ENCODE data around the gene ADAMTS2. TPM values are rescaled to one million over a fixed set of nuclear protein-coding genes. Genes with fewer than 3 reads are reported as not detected.

The ADAMTS2 gene
- total and polyA plus RNA-seq, 2 of the 8 experiments (the other 6 are each of a cell fraction or from before 2014, with no cell fraction given) = 6.6 to 7.3 TPM

- no peak overlapping the region for H3K4me2 ChIP-seq (ENCODE audit: insufficient read depth in 1 of 2, low read depth in 2 of 2, low read length in 2 of 2)
- no peak overlapping the region for H2BK15ac ChIP-seq (ENCODE audit: low read length)
- H4K20me1 ChIP-seq (replicated peaks in 1 of 2; ENCODE audit: control insufficient read depth in 1 of 2, insufficient read depth in 2 of 2, low read length in 2 of 2) = no peaks in the 10 kb centered on the region
- no peaks in the 10 kb centered on the region for H3K79me2 ChIP-seq (ENCODE audit: control insufficient read depth in 1 of 2, insufficient read depth in 2 of 2, low read length in 2 of 2)
- no peak for DNase-seq (ENCODE audit: low read depth in 1 of 2, low spot score in 2 of 2)
- no peak overlapping the region for H3K56ac ChIP-seq (replicated peaks; ENCODE audit: insufficient read length, low read depth, low read length)
- peak overlapping the region; percentile 57; the same call in 1 of the 2 replicates for H4K8ac ChIP-seq (ENCODE audit: extremely low read depth, insufficient read depth, low read length)
- no peak for FAIRE-seq
- H2BK5ac ChIP-seq (ENCODE audit: low read depth, low read length) = no peak overlapping the region
- peaks cover 0 to 4% (median 2%) of the 10 kb centered on the region in 4 experiments; a peak in 3 of 7 replicates for H3K4me1 ChIP-seq (replicated peaks in 1 of 4; ENCODE audit: control insufficient read depth in 3 of 4, insufficient read depth in 4 of 4, low read length in 3 of 4)
- H4K91ac ChIP-seq (replicated peaks; ENCODE audit: insufficient read length, low read length) = no peak overlapping the region
- no peaks in the 10 kb centered on the region for H3K36me3 ChIP-seq (ENCODE audit: control insufficient read depth in 2 of 4, insufficient read depth in 4 of 4, low read length in 3 of 4)
- H3K27me3 ChIP-seq (replicated peaks in 1 of 4; ENCODE audit: control insufficient read depth in 3 of 4, extremely low read depth in 1 of 4, insufficient read depth in 3 of 4, low read length in 3 of 4) = no peaks in the 10 kb centered on the region
- no peak overlapping the region; the same call in 1 of the 2 replicates for H3K18ac ChIP-seq (ENCODE audit: extremely low read depth, low read length)
- no peak overlapping the region for H3K4ac ChIP-seq (replicated peaks; ENCODE audit: insufficient read length, low read depth, low read length)
- H3K14ac ChIP-seq (ENCODE audit: insufficient read length) = no peak overlapping the region
- H2AFZ ChIP-seq (ENCODE audit: low read length) = no peak overlapping the region
- ChIA-PET CTCF (ENCODE audit: partially characterized antibody) (interaction anchor here (0.9 to 3.7 kb wide), 5 partner anchors 8 to 115 kb away, joined by 3 to 19 read pairs (median 4); no protein-coding TSS in a partner anchor), POLR2A (ENCODE audit: partially characterized antibody) (no interaction called here)
- H3K27ac ChIP-seq (ENCODE audit: low read depth, low read length) = no peak overlapping the region
- 86% methylated on average over 21 of the region's 23 CpGs; no CpG with 5 or more reads in 1 of the 2 experiments for WGBS, 2 experiments (ENCODE audit: extremely low coverage in 1 of 2, insufficient coverage in 1 of 2, insufficient read length in 1 of 2, insufficient replicate concordance in 2 of 2, low coverage in 1 of 2, low lambda C conversion rate in 2 of 2, missing lambda C conversion rate in 1 of 2)
- no peaks in the 10 kb centered on the region for H3K79me1 ChIP-seq (ENCODE audit: low read depth, low read length)
- H3K23me2 ChIP-seq (ENCODE audit: low read depth, low read length) = peaks cover 4% of the 10 kb centered on the region; the same call in 1 of the 2 replicates
- no peak overlapping the region for H2BK12ac ChIP-seq (ENCODE audit: low read depth, low read length)
- no peak overlapping the region for H3K23ac ChIP-seq (ENCODE audit: insufficient read length)
- H4K5ac ChIP-seq (ENCODE audit: insufficient read length, low read depth, low read length) = no peak overlapping the region
- TF ChIP-seq CTBP2 (IDR thresholded peaks at IDR 0.05; ENCODE audit: borderline replicate concordance, insufficient read depth, insufficient read length, low read length) = no peak
- TF ChIP-seq CTCF (IDR thresholded peaks at IDR 0.05; ENCODE audit: control extremely low read depth in 1 of 3, insufficient read depth in 1 of 3, low read depth in 1 of 3, low read length in 3 of 3) = no peak
- no peak for TF ChIP-seq RAD21 (IDR thresholded peaks at IDR 0.05 in 1 of 2, conservative IDR thresholded peaks at IDR 0.05 in 1 of 2; ENCODE audit: low read depth in 2 of 2, low read length in 2 of 2)
- no peak for TF ChIP-seq NRF1 (IDR thresholded peaks at IDR 0.05; ENCODE audit: low read depth, low read length)
- no peak for TF ChIP-seq TEAD4 (IDR thresholded peaks at IDR 0.05; ENCODE audit: low read depth, low read length)
- no peak for TF ChIP-seq BACH1 (IDR thresholded peaks at IDR 0.05; ENCODE audit: low read length)
- no peak for TF ChIP-seq KDM5A (IDR thresholded peaks at IDR 0.05; ENCODE audit: low read length)
- TF ChIP-seq SIRT6 (IDR thresholded peaks at IDR 0.05; ENCODE audit: low read length) = no peak
- H2BK120ac ChIP-seq (replicated peaks; ENCODE audit: low read depth, low read length) = no peak overlapping the region
- no peaks in the 10 kb centered on the region for H3K9me3 ChIP-seq (ENCODE audit: insufficient read depth in 2 of 2, low read depth in 1 of 2, low read length in 1 of 2)
- H2BK20ac ChIP-seq (ENCODE audit: low read length) = no peak overlapping the region
- no peak overlapping the region for H3K4me3 ChIP-seq (ENCODE audit: extremely low read depth in 1 of 4, insufficient read depth in 2 of 4, low read depth in 3 of 4, low read length in 4 of 4)
- H2AK5ac ChIP-seq (ENCODE audit: low read depth, low read length) = no peak overlapping the region
- H3K9ac ChIP-seq (replicated peaks in 1 of 4; ENCODE audit: extremely low read depth in 1 of 4, low read depth in 3 of 4, low read length in 3 of 4) = no peak overlapping the region
Measured at GRCh38 chr5:179258001-179258921, 87.0 kb downstream of the ADAMTS2 start.
